Ishikawa (cell line): ENCODE measurements around the gene ABCG1.

Source experiments
- CREB1 ChIP-seq: IDR thresholded peaks from 2 replicates; pipeline ENCODE4 v1.6.1; 2012; ENCODE audit warnings: low read depth
- EGR1 ChIP-seq: IDR thresholded peaks from 2 replicates; pipeline ENCODE4 v1.6.1; 2012
- EP300 ChIP-seq: IDR thresholded peaks from 2 replicates; pipeline ENCODE4 v1.6.1; 2012; ENCODE audit warnings: borderline replicate concordance
- FOXM1 ChIP-seq: IDR thresholded peaks from 2 replicates; pipeline ENCODE4 v1.6.1; 2012; ENCODE audit warnings: low read depth, borderline replicate concordance
- MAX ChIP-seq: IDR thresholded peaks from 2 replicates; pipeline ENCODE4 v1.6.1; 2012
- NFIC ChIP-seq: IDR thresholded peaks from 2 replicates; pipeline ENCODE4 v1.6.1; 2012
- RAD21 ChIP-seq: IDR thresholded peaks from 2 replicates; pipeline ENCODE4 v1.6.1; 2012; ENCODE audit warnings: low read depth
- REST ChIP-seq: IDR thresholded peaks from 2 replicates; pipeline ENCODE4 v1.6.1; 2012; ENCODE audit warnings: low read depth, mild to moderate bottlenecking
- TAF1 ChIP-seq: IDR thresholded peaks from 2 replicates; pipeline ENCODE4 v1.6.1; 2012; ENCODE audit warnings: low read depth, mild to moderate bottlenecking
- TCF12 ChIP-seq: IDR thresholded peaks from 2 replicates; pipeline ENCODE4 v1.6.1; 2012; ENCODE audit warnings: low read depth
- TEAD4 ChIP-seq: IDR thresholded peaks from 2 replicates; pipeline ENCODE4 v1.6.1; 2012
- YY1 ChIP-seq: IDR thresholded peaks from 2 replicates; pipeline ENCODE4 v1.6.1; 2012; ENCODE audit warnings: low read depth
- ZBTB7A ChIP-seq: IDR thresholded peaks from 2 replicates; pipeline ENCODE4 v1.6.1; 2012; ENCODE audit warnings: low read depth

DNA sequence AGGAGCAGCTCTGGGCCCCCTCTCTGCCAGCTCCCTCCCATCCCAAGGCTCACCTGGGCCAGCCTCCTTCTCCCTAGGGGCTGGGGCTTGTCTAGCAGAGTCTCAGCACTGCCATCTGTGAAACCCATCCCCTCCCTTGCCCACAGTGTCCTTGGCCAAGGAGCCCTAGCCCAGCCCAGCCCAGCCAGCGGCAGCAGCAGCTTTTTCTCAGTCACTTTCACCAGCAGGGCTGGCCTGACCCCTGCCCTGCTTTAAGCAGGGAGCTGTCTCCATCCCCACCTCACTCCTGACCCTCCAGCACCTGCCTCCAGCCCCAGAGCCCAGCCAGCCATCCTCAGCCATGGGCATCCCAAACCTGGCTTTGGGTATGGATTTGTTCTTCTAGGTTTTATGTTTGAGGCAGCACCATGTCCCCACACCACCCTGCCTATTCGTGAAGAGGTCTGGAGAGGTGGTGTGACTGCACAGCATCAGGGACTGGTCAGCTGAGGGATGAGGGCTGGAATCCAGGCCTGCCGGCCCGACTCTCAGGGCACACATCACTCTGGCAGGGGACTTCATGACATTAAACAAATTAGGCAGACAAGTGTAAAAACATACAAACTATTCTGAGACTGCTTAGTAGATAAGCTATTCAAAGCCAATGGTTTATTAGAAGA is 36.1 kb upstream of the ABCG1 start:
- TF ChIP-seq REST (no peak), EP300 (no peak), RAD21 (no peak), YY1 (no peak), NFIC (no peak), TAF1 (no peak), TCF12 (no peak), FOXM1 (no peak), TEAD4 (no peak), CREB1 (no peak), MAX (no peak), ZBTB7A (no peak), EGR1 (no peak)
